Stromal cell of bone marrow (primary cell): ENCODE data around the gene KCNAB1.

Source experiments
- DNase-seq: peaks from one replicate; pipeline ENCODE4 v3.0.0-alpha.2; 2012; ENCODE audit warnings: low read depth

KCNAB1 gene

DNA sequence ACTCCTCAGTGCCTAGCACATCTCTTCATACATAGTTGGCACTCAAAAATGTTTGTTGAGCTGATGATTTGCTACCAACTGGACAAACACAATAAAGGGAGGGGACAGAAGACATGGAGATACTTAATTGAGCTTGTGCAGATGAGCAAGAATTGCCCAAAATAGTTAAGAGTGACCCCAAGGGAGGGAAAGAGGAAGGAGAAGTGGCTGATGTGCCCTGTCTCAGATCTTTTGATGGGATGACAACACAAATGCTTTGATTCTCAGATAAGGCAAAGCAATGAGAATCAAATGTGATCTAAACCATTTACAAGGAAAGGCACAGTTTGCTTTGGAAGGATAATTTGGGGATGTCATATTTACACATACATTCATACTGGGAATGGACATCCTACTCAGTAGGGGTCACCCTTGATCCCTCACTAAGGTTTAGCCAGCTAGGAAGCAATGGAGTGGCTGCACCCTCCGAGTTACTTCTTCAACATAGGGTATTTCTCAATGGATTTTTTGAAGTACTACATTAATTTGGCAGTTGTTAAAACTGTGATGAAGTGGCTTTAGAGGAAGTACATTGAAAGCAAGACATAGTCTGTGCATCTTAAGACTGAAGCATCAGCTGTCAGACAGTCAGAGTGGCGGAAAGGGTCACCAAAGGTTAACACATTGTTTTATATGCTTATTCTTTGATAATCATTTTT lies 456.4 kb downstream of the KCNAB1 start:
- no peak for DNase-seq

DNA sequence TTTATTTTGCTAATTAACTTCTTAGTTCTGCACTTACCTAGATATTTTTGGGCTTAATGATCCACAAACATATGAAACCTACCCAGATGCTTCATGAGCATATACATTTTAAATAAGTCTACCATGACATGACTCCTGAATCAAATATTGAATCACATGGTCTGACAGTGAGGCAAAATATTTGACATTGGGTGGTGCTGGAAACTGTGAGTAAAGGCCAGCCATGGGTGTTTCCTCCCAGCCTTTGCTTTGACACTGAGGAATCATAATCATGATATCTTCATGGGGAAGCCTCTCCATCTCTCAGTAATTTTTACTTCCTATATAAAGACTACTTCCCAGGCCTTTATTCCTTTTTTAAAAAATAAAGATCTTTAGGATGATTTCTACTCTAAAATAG lies 457.4 kb downstream of the KCNAB1 start:
- DNase-seq = peak; percentile 61

DNA sequence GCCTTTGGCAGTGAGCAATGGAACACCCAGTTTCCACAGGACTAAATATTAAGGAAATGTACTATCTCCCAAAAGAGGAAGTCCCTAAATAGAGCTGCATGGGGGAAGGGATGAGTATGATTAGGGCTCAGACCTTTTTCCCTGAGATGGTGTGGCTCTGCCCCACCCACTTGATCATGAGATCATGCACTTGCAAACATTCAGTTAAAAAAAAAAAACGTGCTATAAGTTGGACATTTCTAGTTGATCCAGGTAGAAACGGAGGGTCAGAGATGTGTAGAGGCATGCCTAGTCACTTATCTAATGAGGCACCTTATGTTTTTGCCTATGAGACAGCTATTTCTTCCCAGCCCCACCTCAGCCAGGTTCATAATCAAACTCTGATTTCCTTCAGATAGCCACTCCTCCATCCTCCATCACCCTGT lies 459.1 kb downstream of the KCNAB1 start:
- no peak for DNase-seq

DNA sequence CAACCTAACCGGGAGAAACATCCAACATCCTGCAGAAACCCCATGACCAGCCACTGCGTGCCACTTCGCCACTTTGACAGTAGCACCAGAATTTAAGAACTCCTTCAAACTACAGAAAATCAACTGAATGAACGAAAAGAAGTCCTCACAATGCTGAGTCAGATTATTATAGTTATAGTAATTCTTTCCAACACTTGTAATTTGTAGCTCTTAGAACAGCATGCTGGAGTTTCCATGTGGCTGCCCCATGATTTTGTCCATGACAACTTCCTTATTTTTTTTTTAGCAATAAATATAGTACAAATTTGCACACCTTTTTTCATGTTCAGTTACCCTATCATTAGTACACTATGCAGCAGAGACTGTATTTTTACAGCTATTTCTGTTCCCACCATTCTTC lies 460.7 kb downstream of the KCNAB1 start:
- DNase-seq = no peak

DNA sequence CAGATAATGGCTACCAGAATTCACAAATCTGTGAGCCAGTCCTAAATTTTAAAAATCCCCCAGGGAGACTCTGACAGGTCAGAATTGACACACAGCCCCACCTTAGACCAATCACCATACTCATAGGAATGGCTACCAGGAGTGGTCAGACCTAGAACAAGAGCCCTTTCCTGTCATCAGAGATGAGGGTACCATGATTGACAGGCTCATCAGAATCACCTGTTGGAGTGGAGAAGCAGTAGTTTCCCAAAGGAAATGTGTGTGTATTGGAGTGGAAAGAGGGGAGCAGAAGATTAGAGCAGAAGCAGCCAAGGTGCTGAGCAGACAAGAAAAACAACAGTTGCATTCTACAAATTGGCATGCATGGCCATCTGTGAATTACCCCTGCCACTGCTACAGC lies 461.6 kb downstream of the KCNAB1 start:
- no peak for DNase-seq

DNA sequence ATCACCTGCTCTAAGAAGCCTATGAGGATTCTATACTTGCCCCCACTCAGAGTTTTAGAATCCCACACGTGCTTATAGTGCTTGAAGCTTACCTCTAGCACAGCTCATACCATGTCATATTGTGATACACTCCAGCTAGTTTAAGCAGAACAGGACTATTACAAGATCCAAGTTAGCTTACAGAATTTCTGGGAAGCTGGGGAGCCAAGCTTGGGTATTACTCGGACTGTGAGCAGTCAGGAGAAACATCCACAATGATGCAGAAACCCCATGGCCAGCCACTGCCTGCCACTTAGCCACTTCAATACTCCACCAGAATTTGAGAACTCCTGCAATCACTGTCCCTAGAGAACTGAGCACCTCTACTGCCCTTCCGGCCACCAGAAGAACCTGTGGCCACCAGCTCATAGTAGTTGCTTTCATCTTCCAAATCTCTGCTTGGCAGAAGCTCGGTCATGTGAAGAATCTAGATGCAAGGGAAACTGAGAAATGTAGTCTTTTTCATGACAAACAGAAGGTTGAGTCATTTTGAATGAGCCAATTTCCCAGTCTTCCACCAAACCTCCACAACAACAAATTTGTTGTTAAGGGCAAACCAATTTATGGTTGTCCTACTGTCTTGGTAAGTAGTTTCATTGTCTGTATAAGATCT lies 462.3 kb downstream of the KCNAB1 start:
- DNase-seq = no peak

DNA sequence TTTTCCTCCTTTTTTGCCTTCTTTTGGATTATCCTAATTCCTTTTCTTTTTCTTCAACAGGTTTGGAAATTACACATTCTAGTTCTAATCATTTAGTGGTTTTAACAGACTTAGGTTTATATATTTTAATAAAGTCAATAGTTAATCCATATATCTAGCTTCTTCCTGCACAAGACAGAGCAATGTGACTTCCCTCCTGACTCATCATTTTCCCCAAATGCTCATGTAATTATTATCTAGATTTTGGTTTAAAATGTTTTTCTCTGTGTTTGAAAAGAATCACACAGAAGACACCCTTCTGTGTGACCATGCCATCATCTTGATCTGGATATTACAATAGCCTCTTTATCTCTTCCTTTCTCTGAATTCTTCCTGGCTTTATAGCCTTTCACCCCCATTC lies 463.1 kb downstream of the KCNAB1 start:
- DNase-seq = no peak

DNA sequence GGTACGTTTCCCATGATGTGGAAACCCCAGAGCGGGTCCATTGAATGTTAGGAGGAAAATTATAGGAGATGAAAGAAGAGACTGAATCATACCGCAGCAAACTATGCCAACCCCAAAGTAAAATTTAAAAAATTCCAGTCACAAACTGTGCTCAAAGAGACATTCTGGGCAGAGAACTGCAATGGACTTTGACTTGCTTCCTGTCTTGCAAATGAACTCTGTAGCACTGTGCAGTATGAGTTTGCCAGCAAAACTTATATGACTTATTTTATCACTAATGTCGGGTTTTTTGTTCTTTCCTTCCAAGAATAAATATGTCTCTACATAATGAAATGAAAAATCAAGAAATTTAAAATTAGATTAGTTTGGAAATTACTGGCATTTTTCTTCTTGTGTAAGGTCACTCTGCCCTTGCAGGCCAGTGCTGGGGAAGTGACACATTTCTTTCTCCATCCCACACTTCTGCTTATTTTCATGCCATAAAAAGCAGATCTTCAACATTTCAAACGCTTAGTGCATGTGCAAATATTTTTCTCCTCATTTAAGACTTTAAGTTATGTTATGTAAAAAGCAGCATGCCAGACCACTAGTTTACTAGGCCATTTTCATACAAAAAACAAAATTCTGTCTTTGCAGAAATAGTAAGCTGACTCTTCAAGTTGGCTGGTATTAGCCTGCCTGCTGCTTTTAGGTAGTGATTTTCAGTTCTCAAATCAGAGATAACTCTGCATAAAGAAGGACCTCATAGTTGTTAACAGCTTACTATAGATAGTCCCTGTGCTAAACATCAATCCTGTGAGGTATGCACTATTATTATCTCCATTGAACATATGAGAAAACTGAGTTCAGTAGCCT lies 466.8 kb downstream of the KCNAB1 start:
- no peak for DNase-seq

DNA sequence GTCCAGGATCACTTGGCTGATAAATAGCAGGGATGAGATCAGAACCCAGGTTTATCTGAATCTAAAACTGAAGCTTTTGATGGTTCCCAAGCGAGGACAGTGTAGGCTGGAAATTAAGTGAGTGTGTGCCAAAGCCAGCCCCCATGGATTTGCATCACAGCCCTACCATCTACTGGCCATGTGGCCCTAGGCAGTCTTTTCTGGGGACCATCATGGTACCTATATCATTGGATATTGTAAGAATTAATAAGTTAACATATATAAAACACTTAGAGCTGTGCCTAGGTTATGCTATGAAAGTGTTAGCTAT lies 467.3 kb downstream of the KCNAB1 start:
- no peak for DNase-seq
